ENCODE data around the gene HDC. TPM values are rescaled to one million over a fixed set of nuclear protein-coding genes. Genes with fewer than 3 reads are reported as not detected.
A peak's percentile ranks its signal among the peaks of the same experiment; 100 is the strongest.

Gene HDC
- total RNA-seq, 1 experiment from 2014 or later = not detected

DNA sequence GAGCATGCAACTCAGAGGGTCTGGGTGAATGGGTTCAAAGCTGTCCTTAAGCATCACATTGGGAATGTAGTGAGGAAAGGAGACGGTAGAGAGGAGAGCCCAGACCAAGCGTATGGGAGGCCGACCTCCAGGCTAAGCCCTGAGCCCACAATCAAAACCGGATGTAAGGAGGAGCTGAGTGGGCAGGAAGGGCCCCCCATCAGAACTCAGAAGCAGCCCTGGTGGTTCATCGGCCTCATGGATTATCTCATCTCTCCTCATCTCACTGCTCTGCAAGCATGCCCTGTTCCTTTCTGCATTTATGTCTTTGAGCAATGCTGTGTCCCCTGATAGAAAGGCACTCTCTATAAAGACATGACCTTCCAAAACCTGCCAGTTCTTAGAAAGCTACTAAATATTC is 6.2 kb downstream of the HDC start:
- Histone ChIP-seq H3K9me3 (ENCODE audit: control insufficient read depth, insufficient read depth, low read depth, low read length) (no peaks in the 10 kb centered on the region), H3K36me3 (ENCODE audit: control insufficient read depth, insufficient read depth, low read length) (no peaks in the 10 kb centered on the region), H3K4me3 (ENCODE audit: low read depth in 2 of 2, low read length in 2 of 2) (no peak overlapping the region), H3K27me3 (ENCODE audit: control insufficient read depth, insufficient read depth, low read length) (peaks cover 2% of the 10 kb centered on the region), H3K27ac (ENCODE audit: low read length) (no peak overlapping the region), H3K4me1 (ENCODE audit: control insufficient read depth, insufficient read depth, low read length) (no peaks in the 10 kb centered on the region)
- ATAC-seq = peak; percentile 30; the same call in 1 of the 2 replicates
- intact Hi-C loops (cut with micrococcal nuclease; ENCODE audit: unreplicated experiment) (no loop called here), in situ Hi-C loops (cut with HindIII; ENCODE audit: low pct_unique_long_range_greater_than_20kb, low sequenced_read_pairs) (no loop called here)
- no peak for DNase-seq (ENCODE audit: low read depth, low spot score)
- ChIA-PET CTCF (interaction anchor here (0.5 to 0.6 kb wide), 2 partner anchors 71 to 686 kb away, joined by 3 to 11 read pairs; no protein-coding TSS in a partner anchor), POLR2A (interaction anchor here (0.6 kb wide), 1 partner anchor 10 kb away, joined by 3 read pairs; no protein-coding TSS in a partner anchor)
- no peak for TF ChIP-seq SIN3A (IDR thresholded peaks at IDR 0.05; ENCODE audit: borderline replicate concordance, insufficient read depth, low read depth, low read length)
- TF ChIP-seq TCF7L2 (IDR thresholded peaks at IDR 0.05; ENCODE audit: low read depth, low read length) = no peak
- TF ChIP-seq, protein P1, sequence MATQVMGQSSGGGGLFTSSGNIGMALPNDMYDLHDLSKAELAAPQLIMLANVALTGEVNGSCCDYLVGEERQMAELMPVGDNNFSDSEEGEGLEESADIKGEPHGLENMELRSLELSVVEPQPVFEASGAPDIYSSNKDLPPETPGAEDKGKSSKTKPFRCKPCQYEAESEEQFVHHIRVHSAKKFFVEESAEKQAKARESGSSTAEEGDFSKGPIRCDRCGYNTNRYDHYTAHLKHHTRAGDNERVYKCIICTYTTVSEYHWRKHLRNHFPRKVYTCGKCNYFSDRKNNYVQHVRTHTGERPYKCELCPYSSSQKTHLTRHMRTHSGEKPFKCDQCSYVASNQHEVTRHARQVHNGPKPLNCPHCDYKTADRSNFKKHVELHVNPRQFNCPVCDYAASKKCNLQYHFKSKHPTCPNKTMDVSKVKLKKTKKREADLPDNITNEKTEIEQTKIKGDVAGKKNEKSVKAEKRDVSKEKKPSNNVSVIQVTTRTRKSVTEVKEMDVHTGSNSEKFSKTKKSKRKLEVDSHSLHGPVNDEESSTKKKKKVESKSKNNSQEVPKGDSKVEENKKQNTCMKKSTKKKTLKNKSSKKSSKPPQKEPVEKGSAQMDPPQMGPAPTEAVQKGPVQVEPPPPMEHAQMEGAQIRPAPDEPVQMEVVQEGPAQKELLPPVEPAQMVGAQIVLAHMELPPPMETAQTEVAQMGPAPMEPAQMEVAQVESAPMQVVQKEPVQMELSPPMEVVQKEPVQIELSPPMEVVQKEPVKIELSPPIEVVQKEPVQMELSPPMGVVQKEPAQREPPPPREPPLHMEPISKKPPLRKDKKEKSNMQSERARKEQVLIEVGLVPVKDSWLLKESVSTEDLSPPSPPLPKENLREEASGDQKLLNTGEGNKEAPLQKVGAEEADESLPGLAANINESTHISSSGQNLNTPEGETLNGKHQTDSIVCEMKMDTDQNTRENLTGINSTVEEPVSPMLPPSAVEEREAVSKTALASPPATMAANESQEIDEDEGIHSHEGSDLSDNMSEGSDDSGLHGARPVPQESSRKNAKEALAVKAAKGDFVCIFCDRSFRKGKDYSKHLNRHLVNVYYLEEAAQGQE (IDR thresholded peaks at IDR 0.05; ENCODE audit: insufficient read depth in 1 of 2, low read depth in 2 of 2, low read length in 1 of 2) = no peak
- TF ChIP-seq POLR2AphosphoS5 (IDR thresholded peaks at IDR 0.05; ENCODE audit: low read depth, low read length) = no peak
- TF ChIP-seq, protein P2, sequence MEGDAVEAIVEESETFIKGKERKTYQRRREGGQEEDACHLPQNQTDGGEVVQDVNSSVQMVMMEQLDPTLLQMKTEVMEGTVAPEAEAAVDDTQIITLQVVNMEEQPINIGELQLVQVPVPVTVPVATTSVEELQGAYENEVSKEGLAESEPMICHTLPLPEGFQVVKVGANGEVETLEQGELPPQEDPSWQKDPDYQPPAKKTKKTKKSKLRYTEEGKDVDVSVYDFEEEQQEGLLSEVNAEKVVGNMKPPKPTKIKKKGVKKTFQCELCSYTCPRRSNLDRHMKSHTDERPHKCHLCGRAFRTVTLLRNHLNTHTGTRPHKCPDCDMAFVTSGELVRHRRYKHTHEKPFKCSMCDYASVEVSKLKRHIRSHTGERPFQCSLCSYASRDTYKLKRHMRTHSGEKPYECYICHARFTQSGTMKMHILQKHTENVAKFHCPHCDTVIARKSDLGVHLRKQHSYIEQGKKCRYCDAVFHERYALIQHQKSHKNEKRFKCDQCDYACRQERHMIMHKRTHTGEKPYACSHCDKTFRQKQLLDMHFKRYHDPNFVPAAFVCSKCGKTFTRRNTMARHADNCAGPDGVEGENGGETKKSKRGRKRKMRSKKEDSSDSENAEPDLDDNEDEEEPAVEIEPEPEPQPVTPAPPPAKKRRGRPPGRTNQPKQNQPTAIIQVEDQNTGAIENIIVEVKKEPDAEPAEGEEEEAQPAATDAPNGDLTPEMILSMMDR (IDR thresholded peaks at IDR 0.05) = no peak
- BruUV-seq (replicated peaks) = no TSS peak

DNA sequence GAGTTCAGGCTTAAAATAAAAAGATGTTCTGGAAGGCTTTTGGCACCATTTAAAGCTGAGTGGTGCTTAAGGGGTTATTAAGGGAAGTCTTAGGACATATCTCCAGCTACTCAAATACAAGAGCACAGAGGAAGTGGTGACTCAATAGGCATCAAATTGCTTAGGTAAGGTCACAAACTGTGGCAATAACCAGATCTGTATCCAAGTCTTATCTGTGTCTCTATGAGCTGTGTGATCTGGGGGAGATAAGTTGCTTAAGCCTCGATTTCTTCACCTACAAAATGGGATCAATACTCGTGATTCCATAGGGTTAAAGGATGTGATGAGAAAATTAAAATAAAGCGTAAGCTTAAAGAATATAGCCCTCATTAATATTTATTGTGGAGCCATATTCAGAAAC is 7.6 kb downstream of the HDC start:
- no TSS peak for BruUV-seq (replicated peaks)
- H3K4me1 ChIP-seq (ENCODE audit: control insufficient read depth, insufficient read depth, low read length) = no peaks in the 10 kb centered on the region
- H3K27ac ChIP-seq (ENCODE audit: low read length) = no peak overlapping the region
- in situ Hi-C loops (cut with HindIII; ENCODE audit: low pct_unique_long_range_greater_than_20kb, low sequenced_read_pairs) (no loop called here), intact Hi-C loops (cut with micrococcal nuclease; ENCODE audit: unreplicated experiment) (no loop called here)
- CTCF ChIA-PET = no interaction called here
- ATAC-seq (no peak), DNase-seq (ENCODE audit: low read depth, low spot score) (no peak)
- H3K4me3 ChIP-seq (ENCODE audit: low read depth in 2 of 2, low read length in 2 of 2) = no peak overlapping the region
- H3K9me3 ChIP-seq (ENCODE audit: control insufficient read depth, insufficient read depth, low read depth, low read length) = no peaks in the 10 kb centered on the region
- POLR2A ChIA-PET = no interaction called here
- H3K36me3 ChIP-seq (ENCODE audit: control insufficient read depth, insufficient read depth, low read length) = no peaks in the 10 kb centered on the region
- H3K27me3 ChIP-seq (ENCODE audit: control insufficient read depth, insufficient read depth, low read length) = peaks cover 5% of the 10 kb centered on the region
- TF ChIP-seq POLR2AphosphoS5 (IDR thresholded peaks at IDR 0.05; ENCODE audit: low read depth, low read length) (no peak), TCF7L2 (IDR thresholded peaks at IDR 0.05; ENCODE audit: low read depth, low read length) (no peak), SIN3A (IDR thresholded peaks at IDR 0.05; ENCODE audit: borderline replicate concordance, insufficient read depth, low read depth, low read length) (no peak)
- TF ChIP-seq, protein P1 (IDR thresholded peaks at IDR 0.05; ENCODE audit: insufficient read depth in 1 of 2, low read depth in 2 of 2, low read length in 1 of 2) = no peak
- TF ChIP-seq, protein P2 (IDR thresholded peaks at IDR 0.05) = no peak

Data from Panc1 (cell line).